C4-2B (cell line): Measurements from ENCODE around the gene OPTC.

Source experiments
- H3K27ac ChIP-seq: fragments of 450-650 bp; 2 replicates; pipeline ENCODE4 v1.5.1; 2017
- ZFX ChIP-seq: fragments of 450-650 bp; IDR thresholded peaks from 2 replicates; pipeline ENCODE4 v1.6.1; 2017
- TF ChIP-seq, protein P1 (sequence below): fragments of 450-650 bp; conservative IDR thresholded peaks from 2 replicates; pipeline ENCODE4 v1.5.1; 2017; ENCODE audit warnings: mild to moderate bottlenecking

The OPTC gene

GRCh38 chr1:203511513-203511912, 17.6 kb downstream of the OPTC start:
- TF ChIP-seq, protein P1, sequence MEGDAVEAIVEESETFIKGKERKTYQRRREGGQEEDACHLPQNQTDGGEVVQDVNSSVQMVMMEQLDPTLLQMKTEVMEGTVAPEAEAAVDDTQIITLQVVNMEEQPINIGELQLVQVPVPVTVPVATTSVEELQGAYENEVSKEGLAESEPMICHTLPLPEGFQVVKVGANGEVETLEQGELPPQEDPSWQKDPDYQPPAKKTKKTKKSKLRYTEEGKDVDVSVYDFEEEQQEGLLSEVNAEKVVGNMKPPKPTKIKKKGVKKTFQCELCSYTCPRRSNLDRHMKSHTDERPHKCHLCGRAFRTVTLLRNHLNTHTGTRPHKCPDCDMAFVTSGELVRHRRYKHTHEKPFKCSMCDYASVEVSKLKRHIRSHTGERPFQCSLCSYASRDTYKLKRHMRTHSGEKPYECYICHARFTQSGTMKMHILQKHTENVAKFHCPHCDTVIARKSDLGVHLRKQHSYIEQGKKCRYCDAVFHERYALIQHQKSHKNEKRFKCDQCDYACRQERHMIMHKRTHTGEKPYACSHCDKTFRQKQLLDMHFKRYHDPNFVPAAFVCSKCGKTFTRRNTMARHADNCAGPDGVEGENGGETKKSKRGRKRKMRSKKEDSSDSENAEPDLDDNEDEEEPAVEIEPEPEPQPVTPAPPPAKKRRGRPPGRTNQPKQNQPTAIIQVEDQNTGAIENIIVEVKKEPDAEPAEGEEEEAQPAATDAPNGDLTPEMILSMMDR: no peak
- no peak for TF ChIP-seq ZFX
- H3K27ac ChIP-seq: no peak overlapping the region

GRCh38 chr1:203511930-203512329, 18.0 kb downstream of the OPTC start:
- H3K27ac ChIP-seq: no peak overlapping the region
- TF ChIP-seq ZFX: no peak
- TF ChIP-seq, protein P1: no peak

DNA sequence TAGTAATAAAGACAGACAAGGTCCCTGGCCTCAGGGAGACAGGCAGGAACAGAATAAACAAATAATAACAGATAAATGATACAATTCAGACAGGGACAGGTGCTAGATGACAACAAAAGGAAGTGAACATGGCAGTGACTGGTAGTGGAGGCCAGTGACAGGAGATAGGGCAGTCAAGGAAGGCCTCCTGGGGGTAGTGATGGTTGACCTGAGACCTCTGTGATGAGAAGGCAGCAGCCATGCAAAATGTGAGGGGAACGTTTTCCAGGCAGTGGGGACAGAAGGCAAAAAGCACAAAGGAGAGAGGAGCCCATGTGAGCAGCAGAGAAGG, 18.5 kb downstream of the OPTC start:
- no peak for TF ChIP-seq ZFX
- TF ChIP-seq, protein P1: no peak
- H3K27ac ChIP-seq: no peak overlapping the region

DNA sequence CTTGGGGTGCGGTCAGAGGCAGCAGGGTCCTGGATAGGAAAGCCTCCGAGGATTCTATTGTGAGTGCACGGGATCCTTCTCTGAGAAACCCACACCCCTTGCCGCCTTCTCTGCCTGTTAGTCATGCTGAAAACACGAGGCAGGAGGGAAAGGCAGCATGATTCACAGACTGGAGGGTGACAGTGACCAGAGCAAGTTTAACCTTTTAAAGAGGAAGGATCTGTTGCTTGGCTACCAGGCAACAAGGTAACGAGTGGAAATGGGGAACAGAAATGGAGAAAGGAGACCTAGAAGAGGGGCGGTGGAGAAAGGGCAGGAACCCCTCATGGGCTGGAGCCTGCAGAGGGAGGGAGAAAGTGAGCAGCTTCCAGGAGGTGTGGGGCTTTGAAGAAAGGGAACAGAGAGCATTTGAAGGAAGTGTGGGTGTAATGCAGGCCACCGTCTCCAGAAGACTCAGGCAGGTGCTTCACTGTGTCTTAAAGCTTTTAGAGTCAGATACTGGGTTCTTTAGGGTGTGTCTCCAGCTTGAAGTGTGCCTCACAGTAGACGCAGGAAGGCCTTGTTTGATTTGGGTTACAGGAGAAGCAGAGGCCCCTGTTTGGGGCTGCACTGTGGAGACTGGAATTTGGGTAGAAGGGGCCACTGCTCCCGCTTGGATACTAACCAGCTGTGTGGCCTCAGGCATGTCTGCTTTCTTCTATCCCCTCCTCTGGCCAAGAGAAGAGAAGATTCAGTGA, 19.1 kb downstream of the OPTC start:
- TF ChIP-seq, protein P1: no peak
- TF ChIP-seq ZFX: no peak
- H3K27ac ChIP-seq: no peak overlapping the region

GRCh38 chr1:203513585-203514031, 19.7 kb downstream of the OPTC start:
- TF ChIP-seq, protein P1: no peak
- TF ChIP-seq ZFX: no peak
- no peak overlapping the region for H3K27ac ChIP-seq

- TF ChIP-seq, protein P1: no peak
- TF ChIP-seq ZFX: no peak
These were observed 22.2 kb downstream of the OPTC start for GRCh38 chr1:203516184-203516583.

DNA sequence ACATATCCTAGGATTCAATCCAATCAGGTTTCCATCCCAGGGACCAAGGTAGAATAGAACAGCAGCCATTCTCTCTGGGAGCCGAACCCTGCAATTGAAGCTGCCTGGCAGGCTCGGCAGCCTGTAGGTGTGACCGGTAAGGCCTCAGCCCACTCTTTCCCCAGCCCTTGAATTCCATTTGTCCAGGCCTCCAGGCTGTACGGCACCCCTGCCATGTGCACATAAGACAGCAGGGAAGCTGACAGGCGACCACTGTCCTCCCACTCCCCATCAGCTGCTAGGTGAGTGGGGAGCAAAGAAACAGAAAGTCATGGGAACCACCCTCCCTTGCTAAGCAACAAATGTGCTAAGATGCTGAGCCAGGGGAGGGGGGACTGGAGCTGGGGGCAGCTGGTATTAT, 23.0 kb downstream of the OPTC start:
- TF ChIP-seq, protein P1: no peak
- TF ChIP-seq ZFX: no peak
- H3K27ac ChIP-seq: no peak overlapping the region

More at GRCh38 chr1:203516184-203516583, 22.2 kb downstream of the OPTC start:
- H3K27ac ChIP-seq: no peak overlapping the region
